ENCODE measurements around the gene LMNB1. TPM values are rescaled to one million over a fixed set of nuclear protein-coding genes. Genes with fewer than 3 reads are reported as not detected.

The LMNB1 gene
- total RNA-seq, 3 donors from 2014 or later, result 14.1 to 81.8 (median 30.6) TPM

DNA sequence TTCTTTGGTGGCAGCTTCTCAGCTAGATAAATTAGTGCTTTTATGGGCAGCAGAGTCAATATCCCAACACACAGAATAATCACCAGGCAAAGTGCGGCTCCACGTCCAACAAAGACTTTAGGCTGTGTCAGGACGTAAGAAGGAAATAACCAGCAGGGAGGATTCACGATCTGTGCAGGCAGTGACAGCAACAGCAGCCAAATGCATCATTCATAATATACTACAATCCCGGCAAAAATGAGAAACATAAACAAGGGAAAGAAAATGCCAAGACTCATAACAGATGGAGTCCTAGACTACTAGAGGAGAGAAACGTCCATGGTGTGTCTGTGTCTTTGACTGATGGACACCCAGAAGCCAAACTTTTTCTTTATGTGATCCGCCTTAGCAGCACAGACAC lies 100.7 kb downstream of the LMNB1 start:
- no peak for DNase-seq
- Histone ChIP-seq H3K9me3 (no peaks in the 10 kb centered on the region), H3K4me1 (ENCODE audit: low read depth) (no peaks in the 10 kb centered on the region), H3K4me3 (no peak overlapping the region), H3K36me3 (ENCODE audit: low read depth) (no peaks in the 10 kb centered on the region)
- TF ChIP-seq CTCF (IDR thresholded peaks at IDR 0.05), result no peak
- intact Hi-C loops (cut with DNase I, micrococcal nuclease), result no loop called here
- peak; percentile 54 for ATAC-seq

GRCh38 chr5:126878085-126878484 lies 101.1 kb downstream of the LMNB1 start:
- intact Hi-C loops (cut with DNase I, micrococcal nuclease), result no loop called here
- H3K4me3 ChIP-seq, result no peak overlapping the region
- DNase-seq (no peak), ATAC-seq (no peak)
- H3K36me3 ChIP-seq (ENCODE audit: low read depth), result no peaks in the 10 kb centered on the region
- H3K9me3 ChIP-seq, result no peaks in the 10 kb centered on the region
- H3K4me1 ChIP-seq (ENCODE audit: low read depth), result no peaks in the 10 kb centered on the region
- no peak for TF ChIP-seq CTCF (IDR thresholded peaks at IDR 0.05)

- no peaks in the 10 kb centered on the region for H3K36me3 ChIP-seq (ENCODE audit: low read depth)
- no peak for TF ChIP-seq CTCF (IDR thresholded peaks at IDR 0.05)
- H3K4me1 ChIP-seq (ENCODE audit: low read depth), result no peaks in the 10 kb centered on the region
- no peak for ATAC-seq
- no peak for DNase-seq
- intact Hi-C loops (cut with DNase I, micrococcal nuclease), result no loop called here
- no peak overlapping the region for H3K4me3 ChIP-seq
- no peaks in the 10 kb centered on the region for H3K9me3 ChIP-seq
Observed at GRCh38 chr5:126878634-126879033, 101.7 kb downstream of the LMNB1 start.

GRCh38 chr5:126881821-126882600 lies 105.1 kb downstream of the LMNB1 start:
- ATAC-seq, result no peak
- no peaks in the 10 kb centered on the region for H3K36me3 ChIP-seq (ENCODE audit: low read depth)

GRCh38 chr5:126883564-126884245 lies 106.8 kb downstream of the LMNB1 start:
- DNase-seq (no peak), ATAC-seq (no peak)
- Histone ChIP-seq H3K9me3 (no peaks in the 10 kb centered on the region), H3K36me3 (ENCODE audit: low read depth) (no peaks in the 10 kb centered on the region), H3K4me1 (ENCODE audit: low read depth) (no peaks in the 10 kb centered on the region), H3K4me3 (no peak overlapping the region)
- intact Hi-C loops (cut with DNase I, micrococcal nuclease), result no loop called here
- TF ChIP-seq CTCF (IDR thresholded peaks at IDR 0.05), result no peak

More at GRCh38 chr5:126881821-126882600, 105.1 kb downstream of the LMNB1 start:
- H3K4me3 ChIP-seq, result no peak overlapping the region
- no peak for DNase-seq
- no peak for TF ChIP-seq CTCF (IDR thresholded peaks at IDR 0.05)
- no peaks in the 10 kb centered on the region for H3K4me1 ChIP-seq (ENCODE audit: low read depth)
- intact Hi-C loops (cut with DNase I, micrococcal nuclease), result no loop called here
- H3K9me3 ChIP-seq, result no peaks in the 10 kb centered on the region

Data from mucosa of descending colon (tissue), 3 donors.